ENCODE data around the gene TSTD1. TPM values are rescaled to one million over a fixed set of nuclear protein-coding genes. Genes with fewer than 3 reads are reported as not detected.

TSTD1 gene
- total RNA-seq, 1 donor from 2014 or later, result 55.5 TPM

Other genes starting within 250 kb of the TSTD1 start
- under 0.01 TPM in 1 of 2 replicates, not detected in the other for gene LY9, start 242.8 kb downstream of the TSTD1 start, total RNA-seq
- gene CD244, start 176.1 kb downstream of the TSTD1 start, total RNA-seq, result under 0.01 TPM in 2 replicates
- not detected in 2 replicates for gene ITLN1, start 153.8 kb downstream of the TSTD1 start, total RNA-seq
- gene ITLN2, start 84.2 kb downstream of the TSTD1 start, total RNA-seq, result 0.26 TPM in 1 of 2 replicates, not detected in the other
- gene F11R, start 17.8 kb downstream of the TSTD1 start, total RNA-seq, result 269 and 280 TPM in 2 replicates
- gene USF1, start 7.0 kb upstream of the TSTD1 start, total RNA-seq, result 58.4 and 70.2 TPM in 2 replicates
- gene ARHGAP30, start 30.9 kb upstream of the TSTD1 start, total RNA-seq, result 1.3 and 3.1 TPM in 2 replicates
- gene NECTIN4, start 50.6 kb upstream of the TSTD1 start, total RNA-seq, result 108 and 200 TPM in 2 replicates
- gene KLHDC9, start 59.4 kb upstream of the TSTD1 start, total RNA-seq, result 1.3 and 5.0 TPM in 2 replicates
- 204 and 224 TPM in 2 replicates for gene PFDN2, start 79.1 kb upstream of the TSTD1 start, total RNA-seq
- gene NIT1, start 79.1 kb upstream of the TSTD1 start, total RNA-seq, result 40.5 and 58.2 TPM in 2 replicates
- gene DEDD, start 93.7 kb upstream of the TSTD1 start, total RNA-seq, result 26.9 and 31.9 TPM in 2 replicates
- 93.5 and 94.3 TPM in 2 replicates for gene UFC1, start 115.0 kb upstream of the TSTD1 start, total RNA-seq
- 3.9 and 4.7 TPM in 2 replicates for gene USP21, start 120.5 kb upstream of the TSTD1 start, total RNA-seq
- 10.0 and 11.0 TPM in 2 replicates for gene PPOX, start 127.5 kb upstream of the TSTD1 start, total RNA-seq
- 11.5 and 12.9 TPM in 2 replicates for gene B4GALT3, start 138.5 kb upstream of the TSTD1 start, total RNA-seq
- gene ADAMTS4, start 160.1 kb upstream of the TSTD1 start, total RNA-seq, result under 0.01 TPM in 1 of 2 replicates, not detected in the other
- 131 and 132 TPM in 2 replicates for gene NDUFS2, start 163.4 kb upstream of the TSTD1 start, total RNA-seq
- 0.26 TPM in 2 replicates for gene FCER1G, start 176.3 kb upstream of the TSTD1 start, total RNA-seq
- gene APOA2, start 184.7 kb upstream of the TSTD1 start, total RNA-seq, result not detected in 2 replicates
- gene TOMM40L, start 187.1 kb upstream of the TSTD1 start, total RNA-seq, result 7.8 and 10.8 TPM in 2 replicates
- not detected in 2 replicates for gene NR1I3, start 199.2 kb upstream of the TSTD1 start, total RNA-seq
- gene PCP4L1, start 219.8 kb upstream of the TSTD1 start, total RNA-seq, result 0.26 and 3.5 TPM in 2 replicates

Data from bronchial epithelial cell (primary cell).